ENCODE measurements around the gene WDR43.

Gene WDR43

GRCh38 chr2:28894470-28895188 lies at the start of gene WDR43:
Gene WDR43, plus strand, starts transcription at chr2:28894667. Its CDS starts 32 bp downstream, at chr2:28894699.
- in situ Hi-C loops (cut with MboI; ENCODE audit: low sequenced_read_pairs) = no loop called here

- in situ Hi-C loops (cut with MboI; ENCODE audit: low sequenced_read_pairs) = no loop called here
These were observed 39.3 kb upstream of the WDR43 start for GRCh38 chr2:28855193-28855592.

- in situ Hi-C loops (cut with MboI; ENCODE audit: low sequenced_read_pairs) = no loop called here
These were observed 38.5 kb upstream of the WDR43 start for GRCh38 chr2:28855977-28856376.

- in situ Hi-C loops (cut with MboI; ENCODE audit: low sequenced_read_pairs) = no loop called here
These were observed 25.9 kb upstream of the WDR43 start for GRCh38 chr2:28868611-28869010.

GRCh38 chr2:28869494-28870145 lies 24.8 kb upstream of the WDR43 start:
- in situ Hi-C loops (cut with MboI; ENCODE audit: low sequenced_read_pairs) = no loop called here

GRCh38 chr2:28870146-28870891 lies 24.1 kb upstream of the WDR43 start, which contains the start of gene TRMT61B:
Gene TRMT61B, minus strand, starts transcription at chr2:28870309. Its CDS starts 32 bp downstream, at chr2:28870277.
- in situ Hi-C loops (cut with MboI; ENCODE audit: low sequenced_read_pairs) = no loop called here

GRCh38 chr2:28871620-28872019 lies 22.8 kb upstream of the WDR43 start:
- in situ Hi-C loops (cut with MboI; ENCODE audit: low sequenced_read_pairs) = no loop called here

- in situ Hi-C loops (cut with MboI; ENCODE audit: low sequenced_read_pairs) = no loop called here
These were observed 14.3 kb upstream of the WDR43 start for GRCh38 chr2:28880193-28880592.

GRCh38 chr2:28893488-28893887 lies 979 bp upstream of the WDR43 start:
- in situ Hi-C loops (cut with MboI; ENCODE audit: low sequenced_read_pairs) = no loop called here

GRCh38 chr2:28895189-28895893 lies 874 bp downstream of the WDR43 start:
- in situ Hi-C loops (cut with MboI; ENCODE audit: low sequenced_read_pairs) = no loop called here

- in situ Hi-C loops (cut with MboI; ENCODE audit: low sequenced_read_pairs) = no loop called here
These were observed 2.4 kb downstream of the WDR43 start for GRCh38 chr2:28896906-28897305.

GRCh38 chr2:28898048-28898447 lies 3.6 kb downstream of the WDR43 start:
- in situ Hi-C loops (cut with MboI; ENCODE audit: low sequenced_read_pairs) = no loop called here

GRCh38 chr2:28901202-28901601 lies 6.7 kb downstream of the WDR43 start:
- in situ Hi-C loops (cut with MboI; ENCODE audit: low sequenced_read_pairs) = no loop called here

- in situ Hi-C loops (cut with MboI; ENCODE audit: low sequenced_read_pairs) = no loop called here
These were observed 7.4 kb downstream of the WDR43 start for GRCh38 chr2:28901841-28902240.

GRCh38 chr2:28902584-28902983 lies 8.1 kb downstream of the WDR43 start:
- in situ Hi-C loops (cut with MboI; ENCODE audit: low sequenced_read_pairs) = no loop called here

- in situ Hi-C loops (cut with MboI; ENCODE audit: low sequenced_read_pairs) = no loop called here
These were observed 9.8 kb downstream of the WDR43 start for GRCh38 chr2:28904295-28904694.

- in situ Hi-C loops (cut with MboI; ENCODE audit: low sequenced_read_pairs) = no loop called here
These were observed 10.5 kb downstream of the WDR43 start for GRCh38 chr2:28904802-28905457.

GRCh38 chr2:28905533-28905932 lies 11.1 kb downstream of the WDR43 start:
- in situ Hi-C loops (cut with MboI; ENCODE audit: low sequenced_read_pairs) = no loop called here

GRCh38 chr2:28906376-28906775 lies 11.9 kb downstream of the WDR43 start:
- in situ Hi-C loops (cut with MboI; ENCODE audit: low sequenced_read_pairs) = no loop called here

GRCh38 chr2:28906821-28907220 lies 12.4 kb downstream of the WDR43 start:
- in situ Hi-C loops (cut with MboI; ENCODE audit: low sequenced_read_pairs) = no loop called here

- in situ Hi-C loops (cut with MboI; ENCODE audit: low sequenced_read_pairs) = no loop called here
These were observed 13.7 kb downstream of the WDR43 start for GRCh38 chr2:28908172-28908571.

All from HL-60/S4 treated with phorbol 12-myristate 13-acetate at 8.2 ng/mL for 4 days and 3 days (cell line).